Adrenal gland (tissue), 5 donors: ENCODE data around the gene EIF2D.

Experiments
- CTCF ChIP-seq, 6 experiments: fragments of 450-650 bp in 4 of 6; fragments of 200-600 bp in 2 of 6; sonication (generic) in 1 of 6; IDR thresholded peaks; 1 replicate in 5 of 6; 2 replicates in 1 of 6; pipeline versions ENCODE4 v1.5.1 to v1.8.0; 2016 to 2021; ENCODE audit warnings: antibody characterized with exemption in 6 of 6, mild to moderate bottlenecking in 2 of 6, moderate library complexity in 1 of 6
- POLR2A ChIP-seq, 2 donors: fragments of 450-650 bp; IDR thresholded peaks; one replicate each; pipeline ENCODE4 v1.6.1; 2017; ENCODE audit warnings: antibody characterized with exemption in 2 of 2, mild to moderate bottlenecking in 2 of 2, moderate library complexity in 1 of 2
- donor health status: DM: no; HTN: no; CAD: no.

DNA sequence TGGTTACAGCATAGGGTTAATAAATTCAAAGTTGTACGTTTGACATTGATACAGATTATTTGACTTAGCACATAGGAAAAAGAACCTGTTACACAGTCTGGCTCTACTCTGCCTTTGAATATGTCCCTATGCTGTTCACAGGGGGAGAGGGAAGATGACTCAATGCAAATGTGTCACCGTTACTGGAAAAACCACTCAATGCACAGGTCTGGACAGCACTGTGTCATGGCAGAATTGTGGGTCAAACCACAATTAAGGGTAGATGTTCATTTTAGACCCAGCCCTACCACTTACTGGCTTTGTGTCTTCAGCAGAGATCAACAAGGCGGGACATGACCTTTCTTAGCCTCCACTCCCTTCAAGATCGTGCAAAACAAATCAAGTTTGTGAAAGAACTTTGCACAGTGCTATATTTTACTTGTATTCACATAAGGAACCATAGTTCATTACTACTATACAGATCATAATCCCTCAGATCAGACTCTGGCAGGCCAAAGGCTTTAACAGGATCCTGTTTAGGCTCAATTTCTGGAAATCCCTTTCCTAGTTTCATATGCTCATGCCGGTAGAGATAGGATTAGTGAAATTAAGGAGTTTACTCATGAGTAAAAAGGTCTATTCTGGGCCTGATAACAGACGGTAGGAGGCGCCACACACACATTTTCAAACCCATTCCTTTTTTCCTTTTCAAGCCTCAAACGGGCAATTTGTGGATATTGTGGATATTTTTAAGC, 22.1 kb downstream of the EIF2D start:
- TF ChIP-seq CTCF (IDR thresholded peaks at IDR 0.05) (peak in 1 of 6 experiments; percentile 17), POLR2A (IDR thresholded peaks at IDR 0.05) (no peak)
